Cardiac fibroblast (primary cell): ENCODE data around the gene EXTL2.
A peak's percentile ranks its signal among the peaks of the same experiment; 100 is the strongest.
"Not testable (repeated sequence)": the region's sequence is repeated elsewhere in the genome, so short reads cannot be mapped to it uniquely, and the experiment has no call there.

Experiments used
- DNase-seq, 2 donors: peaks; one replicate each; pipeline versions ENCODE4 v3.0.0 to v3.0.0-alpha.2; 2010; ENCODE audit warnings: low read depth in 2 of 2
- H3K4me3 ChIP-seq, 2 donors: replicated peaks in 1 of 2; 1 replicate in 1 of 2; 2 replicates in 1 of 2; pipeline ENCODE4 v1.5.1; 2011; ENCODE audit warnings: low read depth in 2 of 2, low read length in 2 of 2, mild to moderate bottlenecking in 2 of 2, moderate library complexity in 1 of 2
- CTCF ChIP-seq: IDR thresholded peaks from one replicate; pipeline ENCODE4 v1.5.1; 2011; ENCODE audit warnings: low read depth, mild to moderate bottlenecking, low read length, inconsistent platforms

EXTL2 gene

GRCh38 chr1:100866041-100866900, 28.4 kb downstream of the EXTL2 start:
- peak; percentile 80 to 81 for DNase-seq

GRCh38 chr1:100862591-100862990, 32.1 kb downstream of the EXTL2 start:
- no peak for TF ChIP-seq CTCF
- no peak overlapping the region for H3K4me3 ChIP-seq
- peak; percentile 59 to 71 for DNase-seq

More at GRCh38 chr1:100866041-100866900, 28.4 kb downstream of the EXTL2 start:
- TF ChIP-seq CTCF = peak; percentile 49
- H3K4me3 ChIP-seq = no peak overlapping the region

- TF ChIP-seq CTCF = no peak
- DNase-seq = peak; percentile 81 to 84
- no peak overlapping the region for H3K4me3 ChIP-seq
Observed at GRCh38 chr1:100861379-100861778, 33.3 kb downstream of the EXTL2 start.

- no peak for TF ChIP-seq CTCF
- DNase-seq = peak; percentile 72 to 82
- no peak overlapping the region for H3K4me3 ChIP-seq
Observed at GRCh38 chr1:100860397-100860991, 34.1 kb downstream of the EXTL2 start.

- peak; percentile 52 to 68 for DNase-seq
- H3K4me3 ChIP-seq = not testable (repeated sequence)
Observed at GRCh38 chr1:100855116-100855515, 39.5 kb downstream of the EXTL2 start.

- no peak for DNase-seq
- TF ChIP-seq CTCF = no peak
- H3K4me3 ChIP-seq = no peak overlapping the region
Observed at GRCh38 chr1:100852976-100853375, 41.7 kb downstream of the EXTL2 start.

- TF ChIP-seq CTCF = no peak
- no peak overlapping the region for H3K4me3 ChIP-seq
- peak in 1 of 2 donors; percentile 50 for DNase-seq
Observed at GRCh38 chr1:100851726-100852125, 42.9 kb downstream of the EXTL2 start.
